HCT116 (cell line): ENCODE measurements around the gene ALOX12B.

Experiments used
- EZH2phosphoT487 ChIP-seq: fragments of 200-600 bp; IDR thresholded peaks from 2 replicates; pipeline ENCODE4 v1.6.1; 2018; ENCODE audit warnings: antibody characterized with exemption, borderline replicate concordance
- SP1 ChIP-seq: IDR thresholded peaks from 2 replicates; pipeline ENCODE4 v1.6.1; 2012; ENCODE audit warnings: low read depth

DNA sequence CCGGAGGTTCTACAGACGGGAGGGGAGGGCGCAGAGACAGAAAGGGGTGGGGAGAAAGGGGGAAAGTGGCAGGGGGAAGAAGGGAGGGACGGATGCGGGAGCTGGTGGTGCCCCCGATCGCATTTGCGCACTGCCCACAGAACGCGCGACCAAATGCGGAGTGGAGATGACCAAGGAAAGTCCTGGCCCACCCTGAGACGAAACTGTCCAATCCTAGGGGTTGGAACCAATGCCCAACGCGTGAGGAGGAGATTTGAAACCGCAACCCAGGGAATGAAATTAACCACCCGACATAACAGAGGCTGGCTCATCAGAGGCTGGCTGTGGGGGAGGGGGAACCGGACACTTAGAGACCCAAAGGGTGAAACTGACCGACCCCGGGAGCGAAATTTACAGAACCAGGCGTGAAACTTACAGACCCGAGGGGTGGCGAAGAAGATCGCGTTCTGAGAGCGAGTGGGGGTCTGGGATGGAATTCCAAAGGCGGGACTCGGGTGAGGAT, 35.0 kb upstream of the ALOX12B start:
- TF ChIP-seq SP1 (no peak), EZH2phosphoT487 (no peak)
